Stomach (tissue), 9 donors: ENCODE data around the gene SPACA7. TPM values are rescaled to one million over a fixed set of nuclear protein-coding genes. Genes with fewer than 3 reads are reported as not detected.

ENCODE experiments used
- DNase-seq, 2 donors: peaks; one replicate each; pipeline versions ENCODE4 v3.0.0 to v3.0.0-alpha.2; 2013 to 2019
- H3K27ac ChIP-seq, 5 donors: fragments of 200-600 bp in 4 of 5; sonication (generic) in 4 of 5; one replicate each; pipeline ENCODE4 v1.5.1; 2013 to 2019; ENCODE audit warnings: mild to moderate bottlenecking in 1 of 5, moderate library complexity in 1 of 5
- H3K27me3 ChIP-seq, 3 donors: fragments of 200-600 bp; sonication (generic); one replicate each; pipeline ENCODE4 v1.5.1; 2017 to 2019; ENCODE audit warnings: mixed run types in 1 of 3
- H3K36me3 ChIP-seq, 4 donors: fragments of 200-600 bp; sonication (generic); 1 replicate in 3 of 4; 2 replicates in 1 of 4; pipeline ENCODE4 v1.5.1; 2016 to 2019
- H3K4me1 ChIP-seq, 4 donors: fragments of 200-600 bp; sonication (generic); one replicate each; pipeline ENCODE4 v1.5.1; 2016 to 2019
- H3K4me3 ChIP-seq, 4 donors: fragments of 200-600 bp; sonication (generic) in 3 of 4; one replicate each; pipeline ENCODE4 v1.5.1; 2016 to 2019; ENCODE audit warnings: mild to moderate bottlenecking in 1 of 4
- H3K9me3 ChIP-seq, 4 donors: fragments of 200-600 bp; sonication (generic); one replicate each; pipeline ENCODE4 v1.5.1; 2016 to 2019
- EP300 ChIP-seq: sonication (generic); formaldehyde crosslinking; IDR thresholded peaks from one replicate; pipeline ENCODE4 v1.6.1; 2017; ENCODE audit warnings: antibody characterized with exemption
- POLR2A ChIP-seq, 4 donors: fragments of 450-650 bp; IDR thresholded peaks; one replicate each; pipeline ENCODE4 v1.6.1; 2016; ENCODE audit warnings: antibody characterized with exemption in 4 of 4, control low read depth in 2 of 4, mild to moderate bottlenecking in 1 of 4, moderate library complexity in 1 of 4
- POLR2AphosphoS5 ChIP-seq, 3 donors: sonication (generic); formaldehyde crosslinking; IDR thresholded peaks; one replicate each; pipeline ENCODE4 v1.6.1; 2016; ENCODE audit warnings: antibody characterized with exemption in 3 of 3
- WGBS, 5 donors: extraction: QIAGEN DNeasy Blood & Tissue Kit in 3 of 5; methylation state at CpG; one replicate each; pipeline versions ENCODE4 v1.1.5 to v1.1.7; 2013 to 2018; 5-methylcytosine and 5-hydroxymethylcytosine counted together
- intact Hi-C: fragments of 100-400 bp; cut with DNase I; formaldehyde crosslinking; loops from one replicate; pipeline ENCODE4 v1.15.1; 2023; ENCODE audit warnings: low total_unique reads
- polyA plus RNA-seq, 3 donors: library from polyadenylated mRNA; stranded (reverse); fragments of 200-250 nt; gene quantifications; one replicate each; pipeline ENCODE4 v1.2.3, GENCODE V29; 2013
- total RNA-seq, 5 donors: library from RNA; depleted of rRNA; stranded (reverse); fragments of >200 nt; gene quantifications; one replicate each; pipeline versions ENCODE4 v1.1.0 to v1.2.3, GENCODE V29; 2014 to 2016
- TF ChIP-seq, protein P1 (sequence below), 7 experiments: fragments of 450-650 bp in 4 of 7; fragments of 200-600 bp in 3 of 7; sonication (generic) in 3 of 7; IDR thresholded peaks; one replicate each; pipeline ENCODE4 v1.5.1; 2016 to 2019; ENCODE audit warnings: antibody characterized with exemption in 7 of 7, control low read depth in 2 of 7, mild to moderate bottlenecking in 1 of 7
- donor health status: healthy with polysubstance abuse.
- donor health status: Bipolar disorder and iron deficiency.
- donor health status: healthy.

SPACA7 gene
- total and polyA plus RNA-seq, 8 donors, result not detected

DNA sequence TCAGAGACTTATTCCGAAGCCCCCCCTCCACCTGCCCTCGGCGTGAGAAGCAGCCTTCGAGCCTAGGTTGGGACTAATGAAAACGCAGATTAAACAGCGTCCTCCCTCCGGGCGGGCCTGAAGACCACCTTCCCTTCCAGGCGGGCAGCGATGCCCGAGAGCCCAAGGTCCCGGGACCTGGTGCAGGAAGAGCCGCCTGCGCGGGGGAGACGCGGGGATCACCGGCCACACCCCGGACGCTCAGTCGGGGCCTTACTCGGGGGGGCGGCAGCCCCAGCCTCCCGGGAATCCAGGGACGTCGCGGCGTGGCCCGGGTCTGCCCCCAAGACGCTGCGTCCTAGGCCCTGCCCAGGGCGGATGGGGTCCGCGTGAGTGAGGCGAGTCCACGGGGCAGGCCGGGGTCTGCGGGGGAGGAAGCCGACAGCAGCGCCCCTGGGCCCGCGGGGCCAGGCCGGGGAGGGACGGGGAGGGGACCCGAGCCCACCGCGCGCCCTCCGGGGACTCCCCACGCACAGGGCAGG is 33.3 kb upstream of the SPACA7 start:
- peaks cover 0 to 67% (median 30%) of the 10 kb centered on the region in 3 donors for H3K27me3 ChIP-seq
- no peak for DNase-seq
- TF ChIP-seq POLR2AphosphoS5 (IDR thresholded peaks at IDR 0.05), result no peak
- TF ChIP-seq POLR2A (IDR thresholded peaks at IDR 0.05), result no peak
- TF ChIP-seq EP300, result no peak
- TF ChIP-seq, protein P1, sequence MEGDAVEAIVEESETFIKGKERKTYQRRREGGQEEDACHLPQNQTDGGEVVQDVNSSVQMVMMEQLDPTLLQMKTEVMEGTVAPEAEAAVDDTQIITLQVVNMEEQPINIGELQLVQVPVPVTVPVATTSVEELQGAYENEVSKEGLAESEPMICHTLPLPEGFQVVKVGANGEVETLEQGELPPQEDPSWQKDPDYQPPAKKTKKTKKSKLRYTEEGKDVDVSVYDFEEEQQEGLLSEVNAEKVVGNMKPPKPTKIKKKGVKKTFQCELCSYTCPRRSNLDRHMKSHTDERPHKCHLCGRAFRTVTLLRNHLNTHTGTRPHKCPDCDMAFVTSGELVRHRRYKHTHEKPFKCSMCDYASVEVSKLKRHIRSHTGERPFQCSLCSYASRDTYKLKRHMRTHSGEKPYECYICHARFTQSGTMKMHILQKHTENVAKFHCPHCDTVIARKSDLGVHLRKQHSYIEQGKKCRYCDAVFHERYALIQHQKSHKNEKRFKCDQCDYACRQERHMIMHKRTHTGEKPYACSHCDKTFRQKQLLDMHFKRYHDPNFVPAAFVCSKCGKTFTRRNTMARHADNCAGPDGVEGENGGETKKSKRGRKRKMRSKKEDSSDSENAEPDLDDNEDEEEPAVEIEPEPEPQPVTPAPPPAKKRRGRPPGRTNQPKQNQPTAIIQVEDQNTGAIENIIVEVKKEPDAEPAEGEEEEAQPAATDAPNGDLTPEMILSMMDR (IDR thresholded peaks at IDR 0.05), result no peak
- no peaks in the 10 kb centered on the region for H3K4me1 ChIP-seq
- 58 to 92% (median 85%) methylated on average over 18 to 50 of the region's 50 CpGs for WGBS, 5 donors
- no peaks in the 10 kb centered on the region for H3K36me3 ChIP-seq
- H3K27ac ChIP-seq, result no peak overlapping the region
- intact Hi-C loops, result no loop called here
- peaks cover 0 to 8% (median 4%) of the 10 kb centered on the region in 4 donors for H3K9me3 ChIP-seq
- H3K4me3 ChIP-seq, result no peak overlapping the region

DNA sequence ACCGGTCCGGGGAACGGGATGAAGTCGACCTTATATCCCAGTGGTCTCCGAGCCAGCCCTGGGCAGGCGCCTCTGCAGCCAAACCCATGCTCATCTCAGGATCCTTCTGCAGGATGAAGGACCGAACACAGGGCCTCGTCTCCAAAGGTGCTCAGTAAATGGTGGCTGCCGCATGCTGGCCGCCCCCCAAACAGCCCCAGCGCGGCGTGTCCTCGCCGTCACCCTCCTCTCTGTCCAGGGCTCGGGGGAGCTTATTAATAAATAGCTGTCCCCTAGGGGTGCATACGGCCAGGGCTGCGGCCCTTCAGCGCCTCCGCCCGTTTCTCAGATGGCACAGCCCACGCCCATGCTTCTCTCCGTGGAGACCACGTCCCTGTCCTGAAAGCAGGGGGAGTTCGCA is 32.6 kb upstream of the SPACA7 start:
- Histone ChIP-seq H3K4me3 (no peak overlapping the region), H3K4me1 (no peaks in the 10 kb centered on the region), H3K36me3 (no peaks in the 10 kb centered on the region), H3K27me3 (peaks cover 0 to 70% (median 30%) of the 10 kb centered on the region in 3 donors), H3K27ac (no peak overlapping the region), H3K9me3 (peaks cover 0 to 2% (median 0%) of the 10 kb centered on the region in 4 donors)
- no peak for TF ChIP-seq POLR2AphosphoS5 (IDR thresholded peaks at IDR 0.05)
- TF ChIP-seq POLR2A (IDR thresholded peaks at IDR 0.05), result no peak
- TF ChIP-seq EP300, result no peak
- TF ChIP-seq, protein P1 (IDR thresholded peaks at IDR 0.05), result no peak
- 80 to 87% (median 85%) methylated on average over 24 to 25 of the region's 25 CpGs for WGBS, 5 donors
- no peak for DNase-seq
- intact Hi-C loops, result no loop called here

DNA sequence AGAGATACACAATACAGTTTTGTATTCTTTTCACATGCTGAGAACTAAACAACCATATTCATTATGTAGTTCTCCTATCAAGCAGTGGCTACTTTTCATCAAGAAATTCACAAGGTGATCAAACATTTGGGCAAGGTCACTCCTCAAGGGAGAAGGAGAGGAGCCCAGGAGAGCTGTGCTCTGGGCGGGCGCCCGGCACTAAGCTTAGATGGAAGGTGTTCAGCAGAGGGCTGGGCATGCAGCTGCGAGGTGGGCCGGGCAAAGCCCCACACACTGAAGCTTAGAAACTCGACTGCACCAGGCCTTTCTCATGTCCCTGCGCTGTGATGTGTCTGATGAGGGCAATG is 30.4 kb upstream of the SPACA7 start:
- TF ChIP-seq EP300, result no peak
- no peak for DNase-seq
- no peak overlapping the region for H3K4me3 ChIP-seq
- H3K27me3 ChIP-seq, result peaks cover 0 to 89% (median 35%) of the 10 kb centered on the region in 3 donors
- H3K4me1 ChIP-seq, result no peaks in the 10 kb centered on the region
- H3K36me3 ChIP-seq, result no peaks in the 10 kb centered on the region
- no peak overlapping the region for H3K27ac ChIP-seq
- no peaks in the 10 kb centered on the region for H3K9me3 ChIP-seq
- intact Hi-C loops, result no loop called here
- WGBS, 5 donors, result 54 to 59% (median 57%) methylated on average over 5 to 7 of the region's 7 CpGs

DNA sequence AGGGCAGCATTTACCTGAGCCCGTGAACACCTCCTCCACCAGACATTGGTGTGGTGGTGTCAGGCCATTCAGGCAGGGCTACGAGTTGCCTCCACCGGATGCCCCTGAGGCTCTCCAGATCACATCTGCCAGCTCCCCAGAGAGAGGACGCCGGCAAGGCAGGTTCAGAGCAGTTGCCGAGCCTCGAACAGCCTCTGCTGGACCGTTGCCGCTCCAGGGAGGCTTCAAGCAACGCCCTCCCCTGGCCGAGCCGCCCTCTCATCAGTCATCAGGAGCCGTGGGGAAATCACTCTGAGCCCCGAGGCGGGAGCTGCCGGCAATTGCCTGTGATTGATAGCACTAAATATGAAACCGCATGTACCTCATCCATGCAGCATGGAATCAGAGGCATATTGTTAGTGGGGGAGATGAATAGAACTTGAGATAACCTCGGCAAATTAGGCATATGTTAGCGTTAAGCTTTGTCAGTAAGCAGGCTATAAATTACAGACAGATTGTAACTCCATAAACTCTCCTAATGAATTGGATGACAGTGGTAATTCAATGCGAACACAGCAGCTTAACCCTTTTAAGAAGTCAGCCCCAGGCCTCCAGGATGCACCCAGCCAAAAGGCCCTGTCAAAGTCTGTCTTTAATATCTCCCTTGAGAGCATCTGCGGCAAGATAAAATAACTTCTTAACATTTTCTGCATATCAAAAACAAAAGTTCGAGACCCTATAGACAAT is 29.8 kb upstream of the SPACA7 start:
- Histone ChIP-seq H3K9me3 (no peaks in the 10 kb centered on the region), H3K27me3 (peaks cover 0 to 93% (median 35%) of the 10 kb centered on the region in 3 donors), H3K27ac (no peak overlapping the region), H3K4me1 (no peaks in the 10 kb centered on the region), H3K4me3 (no peak overlapping the region), H3K36me3 (no peaks in the 10 kb centered on the region)
- TF ChIP-seq POLR2AphosphoS5 (IDR thresholded peaks at IDR 0.05) (no peak), POLR2A (IDR thresholded peaks at IDR 0.05) (no peak)
- TF ChIP-seq, protein P1 (IDR thresholded peaks at IDR 0.05), result no peak
- DNase-seq, result peak in 1 of 2 donors; percentile 43
- WGBS, 5 donors, result 14 to 20% (median 18%) methylated on average over 21 to 22 of the region's 22 CpGs
- intact Hi-C loops, result no loop called here

DNA sequence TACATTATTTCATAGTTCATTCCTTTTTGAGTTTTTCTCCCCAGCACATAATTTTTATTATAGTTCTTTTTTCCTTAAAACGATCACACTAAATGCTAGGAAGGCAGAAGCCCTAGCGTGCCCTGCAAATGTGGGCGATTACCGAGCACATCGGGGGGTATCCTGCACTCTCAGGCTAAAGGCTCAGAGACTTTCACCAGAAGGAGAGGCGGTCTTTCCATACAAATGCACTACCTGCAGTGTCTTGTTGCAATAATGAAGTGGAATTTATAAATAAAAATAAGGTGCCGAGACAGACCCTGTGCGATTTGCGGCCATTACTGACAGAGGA is 29.3 kb upstream of the SPACA7 start:
- WGBS, 5 donors, result 23 to 34% (median 28%) methylated on average over 9 of the region's 9 CpGs
- Histone ChIP-seq H3K4me1 (no peaks in the 10 kb centered on the region), H3K4me3 (no peak overlapping the region), H3K27me3 (peaks cover 0 to 92% (median 35%) of the 10 kb centered on the region in 3 donors), H3K36me3 (no peaks in the 10 kb centered on the region), H3K27ac (no peak overlapping the region), H3K9me3 (no peaks in the 10 kb centered on the region)
- no peak for TF ChIP-seq POLR2A (IDR thresholded peaks at IDR 0.05)
- TF ChIP-seq, protein P1 (IDR thresholded peaks at IDR 0.05), result no peak
- no peak for TF ChIP-seq EP300
- no peak for DNase-seq
- intact Hi-C loops, result no loop called here
